ENCODE results near the gene RAI14.

DNA sequence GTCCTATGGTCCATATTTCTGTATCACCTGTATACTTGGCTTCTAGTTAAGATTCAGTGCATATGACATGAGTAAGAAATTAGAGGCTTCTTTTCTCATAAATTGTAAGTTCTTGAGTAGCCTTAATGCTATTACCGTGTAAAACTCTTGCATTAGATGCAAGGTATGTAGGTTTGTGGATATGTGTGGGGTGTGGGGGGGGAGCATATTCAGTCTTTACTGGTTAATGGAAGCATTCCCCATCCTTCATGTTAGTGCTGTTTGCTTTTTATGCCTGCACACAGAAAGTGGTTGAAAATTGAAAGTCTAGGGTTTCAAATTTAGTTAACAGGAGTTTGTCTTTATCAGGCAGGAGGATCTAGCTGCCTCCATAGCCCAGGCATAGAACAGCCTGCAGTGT, 16.1 kb downstream of the RAI14 start:
- TF ChIP-seq, protein P1, sequence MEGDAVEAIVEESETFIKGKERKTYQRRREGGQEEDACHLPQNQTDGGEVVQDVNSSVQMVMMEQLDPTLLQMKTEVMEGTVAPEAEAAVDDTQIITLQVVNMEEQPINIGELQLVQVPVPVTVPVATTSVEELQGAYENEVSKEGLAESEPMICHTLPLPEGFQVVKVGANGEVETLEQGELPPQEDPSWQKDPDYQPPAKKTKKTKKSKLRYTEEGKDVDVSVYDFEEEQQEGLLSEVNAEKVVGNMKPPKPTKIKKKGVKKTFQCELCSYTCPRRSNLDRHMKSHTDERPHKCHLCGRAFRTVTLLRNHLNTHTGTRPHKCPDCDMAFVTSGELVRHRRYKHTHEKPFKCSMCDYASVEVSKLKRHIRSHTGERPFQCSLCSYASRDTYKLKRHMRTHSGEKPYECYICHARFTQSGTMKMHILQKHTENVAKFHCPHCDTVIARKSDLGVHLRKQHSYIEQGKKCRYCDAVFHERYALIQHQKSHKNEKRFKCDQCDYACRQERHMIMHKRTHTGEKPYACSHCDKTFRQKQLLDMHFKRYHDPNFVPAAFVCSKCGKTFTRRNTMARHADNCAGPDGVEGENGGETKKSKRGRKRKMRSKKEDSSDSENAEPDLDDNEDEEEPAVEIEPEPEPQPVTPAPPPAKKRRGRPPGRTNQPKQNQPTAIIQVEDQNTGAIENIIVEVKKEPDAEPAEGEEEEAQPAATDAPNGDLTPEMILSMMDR (IDR thresholded peaks at IDR 0.05), result no peak
- no peak for TF ChIP-seq POLR2A (IDR thresholded peaks at IDR 0.05)

Measured in body of pancreas (tissue), 4 donors.